HG02798 (cell line): ENCODE results near the gene ADCY6.

Experiments used
- ATAC-seq: cut with Tn5 transposase; IDR thresholded peaks from one replicate; pipeline ENCODE4 v1.9.1; 2021; ENCODE audit warnings: mild to moderate bottlenecking; ENCODE audit not compliant: unreplicated experiment, poor library complexity

ADCY6 gene

GRCh38 chr12:48788854-48789775 is at the start of gene ADCY6:
Gene ADCY6, minus strand, starts transcription at chr12:48789089. Its CDS starts 5,655 bp downstream, at chr12:48783434.
- peak; percentile 33 for ATAC-seq

GRCh38 chr12:48838048-48838447 is 49.2 kb upstream of the ADCY6 start:
- ATAC-seq, result no peak

- ATAC-seq, result no peak
Observed at GRCh38 chr12:48832321-48833060, 43.6 kb upstream of the ADCY6 start.

DNA sequence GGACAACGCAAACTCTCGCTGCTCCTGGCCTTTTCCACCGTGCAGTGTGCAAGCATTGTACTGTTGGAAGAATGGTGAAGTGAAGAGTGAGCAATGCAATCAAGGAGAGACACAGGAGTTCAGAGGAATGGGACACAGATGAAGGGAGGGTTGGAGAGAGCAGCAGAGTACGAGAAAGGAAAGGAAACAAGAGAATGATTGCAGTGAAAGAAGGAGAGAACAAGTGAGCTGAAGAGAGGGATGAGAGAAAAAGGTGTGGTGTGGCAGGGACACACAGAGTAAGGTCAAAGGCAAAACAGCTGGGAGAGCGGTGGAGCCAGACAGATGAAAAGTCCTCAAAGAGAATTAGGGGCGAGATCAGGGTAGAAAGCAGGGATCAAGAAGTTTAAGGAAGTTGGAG is 42.4 kb upstream of the ADCY6 start:
- ATAC-seq, result no peak

DNA sequence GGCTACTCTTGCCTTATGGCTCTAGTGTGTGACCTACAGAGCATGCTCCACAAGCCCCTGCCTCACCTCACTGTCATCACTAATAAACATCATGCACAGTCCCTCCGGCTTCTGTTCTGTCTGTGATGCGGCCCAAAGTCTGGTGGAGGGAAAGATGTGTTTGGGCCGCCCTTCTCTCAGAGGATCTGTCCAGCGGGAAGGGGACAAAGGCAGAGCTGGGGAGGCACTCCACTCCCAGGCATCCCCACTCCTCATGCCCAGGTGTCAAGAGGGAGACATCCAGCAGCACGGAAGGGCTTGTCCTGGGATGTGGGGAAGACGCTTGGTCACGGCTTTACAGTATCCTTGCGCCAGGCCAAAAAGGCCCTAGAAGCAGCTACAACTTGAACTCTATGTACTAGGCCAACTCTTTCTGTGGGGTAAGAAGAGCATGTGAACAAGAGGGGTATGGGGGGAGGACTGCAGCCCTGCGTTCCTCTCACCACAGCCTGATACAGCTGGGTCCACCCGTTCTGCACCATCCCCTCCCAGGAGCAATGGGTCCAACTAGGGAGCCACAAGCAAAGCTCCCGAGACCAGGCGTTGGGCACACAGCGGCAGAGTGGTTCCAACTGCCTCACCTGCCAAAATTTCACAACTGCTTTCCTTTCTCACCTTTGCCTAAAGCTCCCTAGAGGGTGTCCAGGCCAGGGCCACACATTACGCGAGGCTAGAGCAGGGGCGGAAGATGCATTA is 40.1 kb upstream of the ADCY6 start:
- ATAC-seq, result no peak

DNA sequence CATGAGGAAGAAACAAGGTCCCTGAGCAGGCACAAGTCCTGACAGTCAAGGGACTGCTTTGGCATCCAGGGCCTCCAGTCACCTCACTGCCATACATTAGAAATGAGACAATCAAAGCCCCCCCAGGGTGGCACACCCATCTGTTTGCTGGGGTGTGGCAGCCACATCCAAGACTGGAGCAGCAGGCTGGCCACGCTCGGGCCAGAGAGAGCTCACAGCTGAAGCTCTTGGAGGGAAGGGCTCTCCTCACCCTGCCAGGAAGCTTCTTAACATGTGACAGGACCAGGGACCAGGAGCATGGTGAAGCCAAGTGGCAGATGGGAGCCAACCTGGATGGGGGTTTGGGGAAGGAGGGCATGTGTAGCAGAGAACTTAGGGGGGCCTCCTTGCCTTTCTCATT is 39.4 kb upstream of the ADCY6 start:
- ATAC-seq, result no peak

DNA sequence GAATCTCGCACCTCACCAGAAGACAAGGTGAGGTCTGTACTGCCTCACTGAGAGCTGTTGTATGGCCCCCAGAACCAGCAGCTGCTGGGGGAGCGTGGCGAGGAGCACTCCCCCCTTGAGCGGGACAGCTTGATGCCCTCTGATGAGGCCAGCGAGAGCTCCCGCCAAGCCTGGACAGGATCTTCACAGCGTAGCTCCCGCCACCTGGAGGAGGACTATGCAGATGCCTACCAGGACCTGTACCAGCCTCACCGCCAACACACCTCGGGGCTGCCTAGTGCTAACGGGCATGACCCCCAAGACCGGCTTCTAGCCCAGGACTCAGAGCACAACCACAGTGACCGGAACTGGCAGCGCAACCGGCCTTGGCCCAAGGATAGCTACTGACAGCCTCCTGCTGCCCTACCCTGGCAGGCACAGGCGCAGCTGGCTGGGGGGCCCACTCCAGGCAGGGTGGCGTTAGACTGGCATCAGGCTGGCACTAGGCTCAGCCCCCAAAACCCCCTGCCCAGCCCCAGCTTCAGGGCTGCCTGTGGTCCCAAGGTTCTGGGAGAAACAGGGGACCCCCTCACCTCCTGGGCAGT is 38.7 kb upstream of the ADCY6 start:
- ATAC-seq, result no peak

- no peak for ATAC-seq
Observed at GRCh38 chr12:48827026-48827425, 38.1 kb upstream of the ADCY6 start.

DNA sequence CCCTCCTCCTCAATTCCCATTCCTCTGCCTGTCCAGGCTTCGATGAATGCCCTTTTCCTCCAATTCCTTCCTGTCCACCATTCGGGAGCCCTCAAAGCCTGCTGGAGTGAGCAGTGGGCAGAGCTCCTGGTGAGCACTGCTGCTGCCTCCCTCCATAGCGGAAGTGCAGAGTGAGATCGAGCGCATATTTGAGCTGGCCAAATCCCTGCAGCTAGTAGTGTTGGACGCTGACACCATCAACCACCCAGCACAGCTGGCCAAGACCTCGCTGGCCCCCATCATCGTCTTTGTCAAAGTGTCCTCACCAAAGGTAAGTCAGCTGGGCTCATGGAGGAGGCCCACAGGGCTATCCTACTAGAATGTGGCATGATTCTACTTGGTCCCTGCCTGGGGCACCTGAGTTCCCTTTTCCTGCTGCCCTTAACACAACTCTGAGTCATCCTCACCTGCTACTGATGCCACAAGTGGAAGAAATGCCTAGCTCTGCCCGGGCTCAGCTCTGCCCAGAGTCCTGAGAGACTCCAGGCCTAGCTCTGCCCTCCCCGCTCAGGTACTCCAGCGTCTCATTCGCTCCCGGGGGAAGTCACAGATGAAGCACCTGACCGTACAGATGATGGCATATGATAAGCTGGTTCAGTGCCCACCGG is 37.4 kb upstream of the ADCY6 start:
- no peak for ATAC-seq

GRCh38 chr12:48824905-48825304 is 36.0 kb upstream of the ADCY6 start:
- ATAC-seq, result no peak

- no peak for ATAC-seq
Observed at GRCh38 chr12:48824112-48824511, 35.2 kb upstream of the ADCY6 start.

- no peak for ATAC-seq
Observed at GRCh38 chr12:48823281-48823680, 34.4 kb upstream of the ADCY6 start.

DNA sequence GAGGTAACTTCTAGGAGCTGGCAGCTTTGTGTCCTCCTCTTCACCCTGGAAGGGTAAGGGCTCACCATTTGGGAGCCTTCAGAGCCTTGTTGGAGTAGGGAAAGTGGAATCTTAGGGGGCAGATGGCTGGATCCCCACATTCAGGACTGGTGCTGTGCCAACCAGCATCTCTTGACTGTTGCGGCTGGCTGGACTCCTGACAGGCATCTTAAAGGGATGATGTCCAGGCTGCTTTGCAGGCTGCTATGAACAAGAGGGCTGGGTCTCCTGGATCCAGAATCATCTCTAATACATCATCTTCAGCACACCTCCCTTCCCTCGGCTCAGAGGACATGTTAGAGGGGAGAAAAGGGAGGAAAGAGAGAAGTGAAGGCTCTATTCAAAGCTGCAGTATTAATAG is 33.8 kb upstream of the ADCY6 start:
- ATAC-seq, result no peak

DNA sequence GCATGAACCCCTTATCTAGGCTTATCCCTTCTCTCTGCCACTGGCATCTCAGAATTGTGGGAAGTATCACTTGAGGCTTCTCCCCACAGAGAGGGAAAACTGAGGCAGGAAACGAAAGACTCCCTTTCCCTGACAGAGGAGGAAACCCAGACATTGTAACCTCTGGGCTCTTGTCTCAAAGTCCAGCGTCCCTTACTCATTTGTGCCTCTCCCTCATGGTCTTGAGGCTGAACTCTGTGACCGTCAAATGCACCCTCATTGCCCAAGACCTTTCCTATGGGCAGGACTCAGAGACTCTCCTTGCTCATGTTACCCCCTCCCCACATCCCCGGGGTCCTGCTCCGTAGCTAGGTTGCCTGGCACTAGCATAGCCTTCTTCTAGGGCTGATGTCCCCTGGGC is 33.2 kb upstream of the ADCY6 start:
- ATAC-seq, result no peak

GRCh38 chr12:48819986-48820725 is 31.3 kb upstream of the ADCY6 start:
- ATAC-seq, result no peak

GRCh38 chr12:48818831-48819590 is 30.1 kb upstream of the ADCY6 start:
- ATAC-seq, result no peak

- ATAC-seq, result peak; percentile 37
Observed at GRCh38 chr12:48817873-48818830, 29.3 kb upstream of the ADCY6 start, which contains the start of gene CACNB3. Gene CACNB3, plus strand, starts transcription at chr12:48818496. Its CDS starts 434 bp downstream, at chr12:48818930.
